PC-3 (cell line): Measurements from ENCODE around the gene MOB2. TPM values are rescaled to one million over a fixed set of nuclear protein-coding genes. Genes with fewer than 3 reads are reported as not detected.

Source experiments
- ATAC-seq: fragments of 200-7000 bp; cut with Tn5 transposase; 2 replicates; pipeline ENCODE4 v1.9.1; 2020; ENCODE audit warnings: mild to moderate bottlenecking, moderate library complexity
- BruUV-seq: library from RNA; stranded (reverse); fragments of 400-500 nt; replicated peaks from 2 replicates; lab custom pipeline; 2021; lab: Mats Ljungman, UMichigan
- CTCF ChIA-PET: fragments of 300-600 bp; sonication (Branson Sonifier 250); formaldehyde crosslinking; loops from one replicate; lab custom pipeline; 2022; ENCODE audit warnings: antibody characterized with exemption; lab: Charles Lee
- POLR2A ChIA-PET: fragments of 300-600 bp; sonication (Branson Sonifier 250); formaldehyde crosslinking; loops from one replicate; lab custom pipeline; 2022; ENCODE audit warnings: antibody characterized with exemption; ENCODE audit not compliant: unreplicated experiment; lab: Charles Lee
- DNase-seq: peaks from one replicate; pipeline ENCODE4 v3.0.0-alpha.2; 2015
- H2AFZ ChIP-seq: fragments of 300-600 bp; sonication (generic); 2 replicates; pipeline ENCODE4 v1.6.0; 2016; ENCODE audit warnings: antibody characterized with exemption, low read length
- H3F3A ChIP-seq: fragments of 300-600 bp; sonication (generic); one replicate; pipeline ENCODE4 v1.6.0; 2017; ENCODE audit warnings: antibody characterized with exemption, low read length, control low read depth, mild to moderate bottlenecking; ENCODE audit not compliant: unreplicated experiment
- H3K27ac ChIP-seq: fragments of 300-600 bp; sonication (generic); 2 replicates; pipeline ENCODE4 v1.5.1; 2016; ENCODE audit warnings: mild to moderate bottlenecking, low read length
- H3K27me3 ChIP-seq: fragments of 300-600 bp; sonication (generic); 2 replicates; pipeline ENCODE4 v1.6.1; 2016; ENCODE audit warnings: low read length, mixed read lengths
- H3K36me3 ChIP-seq: fragments of 300-600 bp; sonication (generic); 2 replicates; pipeline ENCODE4 v1.6.1; 2016; ENCODE audit warnings: low read depth, mixed run types, low read length, mixed read lengths
- H3K4me1 ChIP-seq: fragments of 300-600 bp; sonication (generic); 2 replicates; pipeline ENCODE4 v1.5.1; 2016; ENCODE audit warnings: low read length; ENCODE audit not compliant: insufficient read depth
- H3K4me2 ChIP-seq: fragments of 300-600 bp; sonication (generic); 2 replicates; pipeline ENCODE4 v1.6.0; 2016; ENCODE audit warnings: low read length
- H3K4me3 ChIP-seq: fragments of 300-600 bp; sonication (generic); 2 replicates; pipeline ENCODE4 v1.5.1; 2016; ENCODE audit warnings: mild to moderate bottlenecking, low read length, mixed read lengths
- H3K79me2 ChIP-seq: fragments of 300-600 bp; sonication (generic); 2 replicates; pipeline ENCODE4 v1.6.1; 2017; ENCODE audit warnings: low read length, mixed read lengths
- H3K9ac ChIP-seq: fragments of 300-600 bp; sonication (generic); 2 replicates; pipeline ENCODE4 v1.6.0; 2016; ENCODE audit warnings: mild to moderate bottlenecking, low read length
- H3K9me2 ChIP-seq: fragments of 300-600 bp; sonication (generic); replicated peaks from 2 replicates; pipeline ENCODE4 v1.6.1; 2016; ENCODE audit warnings: mixed run types, low read length, mixed read lengths
- H3K9me3 ChIP-seq: fragments of 300-600 bp; sonication (generic); 2 replicates; pipeline ENCODE4 v1.6.1; 2016; ENCODE audit warnings: low read length, mixed read lengths
- H4K20me1 ChIP-seq: fragments of 300-600 bp; sonication (generic); 2 replicates; pipeline ENCODE4 v1.6.1; 2016; ENCODE audit warnings: low read length, mixed read lengths
- EZH2 ChIP-seq: fragments of 300-600 bp; sonication (generic); IDR thresholded peaks from one replicate; pipeline ENCODE4 v1.6.1; 2017; ENCODE audit warnings: antibody characterized with exemption, mild to moderate bottlenecking, low read length; ENCODE audit not compliant: unreplicated experiment
- EZH2phosphoT487 ChIP-seq: fragments of 300-600 bp; sonication (generic); IDR thresholded peaks from 2 replicates; pipeline ENCODE4 v1.6.1; 2018; ENCODE audit warnings: mild to moderate bottlenecking, antibody characterized with exemption, low read length, borderline replicate concordance
- intact Hi-C: fragments of 100-400 bp; cut with micrococcal nuclease; formaldehyde crosslinking; loops from 2 replicates; pipeline ENCODE4 v1.9.0; 2023
- total RNA-seq: library from RNA; depleted of rRNA; stranded (reverse); fragments of >200 nt; gene quantifications from 2 replicates; pipeline ENCODE4 v1.2.3, GENCODE V29; 2014
- TF ChIP-seq, protein P1 (sequence below): fragments of 300-600 bp; sonication (generic); conservative IDR thresholded peaks from 2 replicates; pipeline ENCODE4 v1.5.1; 2017; ENCODE audit warnings: antibody characterized with exemption, low read depth, mild to moderate bottlenecking, low read length

Gene MOB2
- total RNA-seq, 1 experiment from 2014 or later, result 31.0 TPM

DNA sequence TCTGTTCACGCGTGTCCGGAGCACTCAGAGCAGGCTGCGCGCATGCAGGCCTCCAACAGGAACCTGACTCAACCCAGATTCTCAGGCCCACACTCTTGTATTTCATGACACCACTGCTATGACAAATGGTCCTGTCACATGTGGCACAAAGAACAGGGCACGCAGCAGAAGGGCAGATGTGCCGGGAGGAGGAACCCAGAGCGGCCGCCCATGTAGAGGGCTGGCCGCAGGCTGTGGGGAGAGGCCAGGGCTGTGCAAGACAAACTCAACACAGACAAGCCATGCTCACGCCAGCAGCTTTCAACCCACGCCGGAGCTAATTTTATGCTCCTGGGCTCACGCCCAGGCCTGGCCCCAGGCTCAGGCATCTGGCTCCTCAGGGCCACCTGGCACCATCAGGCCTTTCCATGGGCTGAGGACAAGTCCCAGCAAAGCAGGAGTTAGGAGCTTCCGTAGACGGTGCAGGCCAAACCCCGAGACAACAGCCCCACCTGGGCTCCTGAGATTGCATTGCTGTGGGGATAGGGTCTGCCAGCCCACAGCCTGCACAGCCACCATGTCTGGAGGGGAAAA, 45.5 kb upstream of the MOB2 start:
- H3K9me3 ChIP-seq, result no peaks in the 10 kb centered on the region
- H3K36me3 ChIP-seq, result no peaks in the 10 kb centered on the region; the same call in 1 of the 2 replicates
- H4K20me1 ChIP-seq, result no peaks in the 10 kb centered on the region
- DNase-seq, result no peak
- peaks cover 87% of the 10 kb centered on the region for H3K79me2 ChIP-seq
- H3F3A ChIP-seq, result no peaks in the 10 kb centered on the region
- H3K4me2 ChIP-seq, result no peak overlapping the region
- ChIA-PET CTCF (no interaction called here), POLR2A (no interaction called here)
- ATAC-seq, result no peak
- H3K4me3 ChIP-seq, result no peak overlapping the region
- intact Hi-C loops, result no loop called here
- no peak overlapping the region for H2AFZ ChIP-seq
- H3K9ac ChIP-seq, result no peak overlapping the region
- TF ChIP-seq, protein P1, sequence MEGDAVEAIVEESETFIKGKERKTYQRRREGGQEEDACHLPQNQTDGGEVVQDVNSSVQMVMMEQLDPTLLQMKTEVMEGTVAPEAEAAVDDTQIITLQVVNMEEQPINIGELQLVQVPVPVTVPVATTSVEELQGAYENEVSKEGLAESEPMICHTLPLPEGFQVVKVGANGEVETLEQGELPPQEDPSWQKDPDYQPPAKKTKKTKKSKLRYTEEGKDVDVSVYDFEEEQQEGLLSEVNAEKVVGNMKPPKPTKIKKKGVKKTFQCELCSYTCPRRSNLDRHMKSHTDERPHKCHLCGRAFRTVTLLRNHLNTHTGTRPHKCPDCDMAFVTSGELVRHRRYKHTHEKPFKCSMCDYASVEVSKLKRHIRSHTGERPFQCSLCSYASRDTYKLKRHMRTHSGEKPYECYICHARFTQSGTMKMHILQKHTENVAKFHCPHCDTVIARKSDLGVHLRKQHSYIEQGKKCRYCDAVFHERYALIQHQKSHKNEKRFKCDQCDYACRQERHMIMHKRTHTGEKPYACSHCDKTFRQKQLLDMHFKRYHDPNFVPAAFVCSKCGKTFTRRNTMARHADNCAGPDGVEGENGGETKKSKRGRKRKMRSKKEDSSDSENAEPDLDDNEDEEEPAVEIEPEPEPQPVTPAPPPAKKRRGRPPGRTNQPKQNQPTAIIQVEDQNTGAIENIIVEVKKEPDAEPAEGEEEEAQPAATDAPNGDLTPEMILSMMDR, result no peak
- no peak for TF ChIP-seq EZH2
- no peak for TF ChIP-seq EZH2phosphoT487
- no peaks in the 10 kb centered on the region for H3K27me3 ChIP-seq
- no TSS peak for BruUV-seq
- H3K4me1 ChIP-seq, result no peaks in the 10 kb centered on the region
- no peaks in the 10 kb centered on the region for H3K9me2 ChIP-seq
- H3K27ac ChIP-seq, result no peak overlapping the region

DNA sequence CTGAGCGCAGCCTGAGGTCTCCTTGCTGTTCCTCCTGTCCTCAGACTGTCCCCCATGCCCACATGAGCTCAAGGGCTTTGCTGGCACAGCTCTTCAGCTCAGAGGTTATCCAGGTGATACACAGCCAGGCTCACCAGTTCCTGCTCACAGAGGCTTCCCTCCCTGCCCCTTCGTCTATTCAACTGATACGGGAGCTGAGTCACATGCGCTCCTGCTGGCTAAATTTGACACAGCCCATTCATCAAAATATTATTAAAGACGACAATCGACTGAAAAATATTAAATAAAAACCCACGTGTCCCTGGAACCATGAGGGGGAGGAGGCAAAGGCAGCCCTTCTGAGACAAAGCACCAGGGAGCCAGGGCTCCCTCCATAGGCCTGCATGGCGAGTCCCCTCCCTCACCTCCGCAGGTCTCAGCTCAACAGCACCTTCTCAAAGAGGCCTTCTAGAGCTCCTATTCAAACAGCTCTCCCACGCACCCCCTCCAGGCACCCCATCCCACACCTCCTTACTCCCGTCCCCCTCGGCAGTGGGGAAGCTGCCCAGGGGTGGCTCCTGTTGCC, 45.0 kb upstream of the MOB2 start:
- Histone ChIP-seq H3K36me3 (no peaks in the 10 kb centered on the region; the same call in 1 of the 2 replicates), H3K4me3 (no peak overlapping the region), H2AFZ (no peak overlapping the region), H3K9ac (no peak overlapping the region), H3K9me2 (no peaks in the 10 kb centered on the region), H3K9me3 (no peaks in the 10 kb centered on the region), H3K27me3 (no peaks in the 10 kb centered on the region), H3K79me2 (peaks cover 87% of the 10 kb centered on the region), H3K4me2 (no peak overlapping the region), H3F3A (no peaks in the 10 kb centered on the region), H3K4me1 (no peaks in the 10 kb centered on the region), H4K20me1 (no peaks in the 10 kb centered on the region), H3K27ac (no peak overlapping the region)
- intact Hi-C loops, result no loop called here
- ATAC-seq (no peak), DNase-seq (no peak)
- ChIA-PET CTCF (no interaction called here), POLR2A (no interaction called here)
- BruUV-seq, result no TSS peak
- TF ChIP-seq EZH2, result no peak
- TF ChIP-seq, protein P1, result no peak
- TF ChIP-seq EZH2phosphoT487, result no peak
